ENCODE data around the gene CDK2AP2. TPM values are rescaled to one million over a fixed set of nuclear protein-coding genes. Genes with fewer than 3 reads are reported as not detected.
A peak's percentile ranks its signal among the peaks of the same experiment; 100 is the strongest.

CDK2AP2 gene
- total and polyA plus RNA-seq, 10 of the 15 experiments (the other 5 are each of a cell fraction or from before 2014, with no cell fraction given): 8.0 to 177 (median 40.9) TPM

DNA sequence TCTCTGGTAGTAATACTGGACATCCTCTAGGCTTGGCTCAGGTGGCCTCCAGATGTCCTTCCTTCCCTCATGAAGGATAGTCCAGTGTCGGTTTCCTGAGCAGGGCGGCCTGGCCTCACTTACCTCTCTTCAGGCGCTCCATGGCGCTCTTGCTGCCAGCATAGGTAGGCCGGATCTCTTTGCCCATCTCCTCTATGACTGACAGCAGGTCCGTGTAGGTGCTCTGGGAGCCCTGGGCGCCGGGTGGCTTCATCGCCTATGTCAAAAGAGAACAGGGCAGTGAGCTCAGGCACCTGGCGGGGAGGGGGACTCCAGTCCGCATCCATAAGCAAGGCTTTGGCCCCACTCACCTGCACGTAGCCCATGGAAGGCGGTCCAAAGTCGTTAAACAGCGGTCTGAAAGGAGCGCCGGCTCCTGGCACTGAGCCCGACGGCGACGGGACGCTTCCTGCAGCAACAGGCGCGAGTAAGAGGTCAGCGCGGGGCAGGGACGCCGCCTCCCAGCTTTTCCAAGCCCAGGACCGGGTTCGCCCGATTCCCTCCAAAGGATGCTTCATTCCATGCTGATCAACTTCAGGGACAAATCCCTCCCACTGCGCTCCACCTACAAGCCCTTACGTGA lies 609 bp downstream of the CDK2AP2 start:
- CTCF ChIA-PET: interaction anchor here (0.5 to 1.5 kb wide), 5 partner anchors 70 to 123 kb away, joined by 3 to 7 read pairs (median 3); partner anchors contain the start of genes PPP1CA, PTPRCAP and RAD9A
- H4K20me1 ChIP-seq (ENCODE audit: control insufficient read depth, insufficient read depth): no peaks in the 10 kb centered on the region
- no TSS peak for BruUV-seq (replicated peaks)
- peak overlapping the region; percentile 99 for H3K4me2 ChIP-seq (ENCODE audit: control insufficient read depth, insufficient read depth)
- peak overlapping the region; percentile 60 for H3K9ac ChIP-seq (ENCODE audit: control insufficient read depth, insufficient read depth, low read length)
- intact Hi-C loops (cut with micrococcal nuclease; ENCODE audit: unreplicated experiment): loop anchor here (2.0 to 5.0 kb wide), 5 partner anchors 21 to 151 kb away; partner anchors contain the start of gene PTPRCAP
- FAIRE-seq (no peak), DNase-seq (ENCODE audit: low read depth, low spot score) (no peak), ATAC-seq (no peak)
- H3K4me1 ChIP-seq (ENCODE audit: control insufficient read depth, insufficient read depth, low read length): peaks cover 27% of the 10 kb centered on the region
- 7% methylated on average over 33 of the region's 33 CpGs for WGBS (ENCODE audit: insufficient coverage, insufficient replicate concordance, low lambda C conversion rate, missing lambda C conversion rate)
- no peaks in the 10 kb centered on the region; a peak in 1 of 4 replicates for H3K27me3 ChIP-seq (replicated peaks in 1 of 2; ENCODE audit: control insufficient read depth in 2 of 2, insufficient read depth in 2 of 2, low read length in 1 of 2)
- peaks cover 32% of the 10 kb centered on the region for H3K79me2 ChIP-seq (ENCODE audit: control insufficient read depth, insufficient read depth, low read length)
- POLR2A ChIA-PET: interaction anchor here (1.2 kb wide), 1 partner anchor 70 kb away, joined by 4 read pairs; the partner anchor contains the start of gene PTPRCAP
- TF ChIP-seq EZH2 (IDR thresholded peaks at IDR 0.05; ENCODE audit: borderline replicate concordance, control insufficient read depth, low read depth, low read length) (no peak), NR2F1 (conservative IDR thresholded peaks at IDR 0.05) (0 out of 2 replicates have a peak, but pooled peaks have one; percentile 4)
- TF ChIP-seq, protein P1, sequence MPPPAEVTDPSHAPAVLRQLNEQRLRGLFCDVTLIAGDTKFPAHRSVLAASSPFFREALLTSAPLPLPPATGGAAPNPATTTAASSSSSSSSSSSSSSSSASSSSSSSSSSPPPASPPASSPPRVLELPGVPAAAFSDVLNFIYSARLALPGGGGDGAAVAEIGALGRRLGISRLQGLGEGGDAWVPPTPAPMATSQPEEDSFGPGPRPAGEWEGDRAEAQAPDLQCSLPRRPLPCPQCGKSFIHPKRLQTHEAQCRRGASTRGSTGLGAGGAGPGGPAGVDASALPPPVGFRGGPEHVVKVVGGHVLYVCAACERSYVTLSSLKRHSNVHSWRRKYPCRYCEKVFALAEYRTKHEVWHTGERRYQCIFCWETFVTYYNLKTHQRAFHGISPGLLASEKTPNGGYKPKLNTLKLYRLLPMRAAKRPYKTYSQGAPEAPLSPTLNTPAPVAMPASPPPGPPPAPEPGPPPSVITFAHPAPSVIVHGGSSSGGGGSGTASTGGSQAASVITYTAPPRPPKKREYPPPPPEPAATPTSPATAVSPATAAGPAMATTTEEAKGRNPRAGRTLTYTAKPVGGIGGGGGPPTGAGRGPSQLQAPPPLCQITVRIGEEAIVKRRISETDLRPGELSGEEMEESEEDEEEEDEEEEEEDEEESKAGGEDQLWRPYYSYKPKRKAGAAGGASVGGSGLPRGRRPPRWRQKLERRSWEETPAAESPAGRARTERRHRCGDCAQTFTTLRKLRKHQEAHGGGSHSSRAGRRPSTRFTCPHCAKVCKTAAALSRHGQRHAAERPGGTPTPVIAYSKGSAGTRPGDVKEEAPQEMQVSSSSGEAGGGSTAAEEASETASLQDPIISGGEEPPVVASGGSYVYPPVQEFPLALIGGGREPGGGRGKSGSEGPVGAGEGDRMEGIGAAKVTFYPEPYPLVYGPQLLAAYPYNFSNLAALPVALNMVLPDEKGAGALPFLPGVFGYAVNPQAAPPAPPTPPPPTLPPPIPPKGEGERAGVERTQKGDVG (CRISPR knock-in tag; IDR thresholded peaks at IDR 0.05): peak; percentile 25; the same call in 1 of the 2 replicates
- in situ Hi-C loops (cut with MboI): no loop called here
- peak overlapping the region; percentile 82 for H3K4me3 ChIP-seq
- no peaks in the 10 kb centered on the region for H3K9me3 ChIP-seq (replicated peaks; ENCODE audit: control insufficient read depth, insufficient read depth, low read length)
- H3K36me3 ChIP-seq (ENCODE audit: control insufficient read depth in 2 of 2, insufficient read depth in 2 of 2, low read length in 1 of 2): no peaks in the 10 kb centered on the region; a peak in 1 of 4 replicates
- H3K27ac ChIP-seq (ENCODE audit: control insufficient read depth, insufficient read depth): peak overlapping the region; percentile 74
- SMC1A ChIA-PET (ENCODE audit: uncharacterized antibody, unreplicated experiment): interaction anchor here (0.8 to 4.3 kb wide), 2 partner anchors 21 to 106 kb away, joined by 4 to 23 read pairs; partner anchors contain the start of gene PPP1CA
- RAD21 ChIA-PET (ENCODE audit: unreplicated experiment): interaction anchor here (1.1 to 1.2 kb wide), 5 partner anchors 39 to 152 kb away, joined by 3 to 5 read pairs (median 4); partner anchors contain the start of genes PPP1CA, RAD9A and TBC1D10C
- peak overlapping the region; percentile 90 for H2AFZ ChIP-seq (ENCODE audit: control insufficient read depth, low read depth, low read length)

Data from GM12878 (cell line).